ENCODE measurements around the gene KIRREL3. TPM values are rescaled to one million over a fixed set of nuclear protein-coding genes. Genes with fewer than 3 reads are reported as not detected.
A peak's percentile ranks its signal among the peaks of the same experiment; 100 is the strongest.

KIRREL3 gene
- total and polyA plus RNA-seq, 9 donors = 0.25 to 5.3 (median 0.48) TPM

DNA sequence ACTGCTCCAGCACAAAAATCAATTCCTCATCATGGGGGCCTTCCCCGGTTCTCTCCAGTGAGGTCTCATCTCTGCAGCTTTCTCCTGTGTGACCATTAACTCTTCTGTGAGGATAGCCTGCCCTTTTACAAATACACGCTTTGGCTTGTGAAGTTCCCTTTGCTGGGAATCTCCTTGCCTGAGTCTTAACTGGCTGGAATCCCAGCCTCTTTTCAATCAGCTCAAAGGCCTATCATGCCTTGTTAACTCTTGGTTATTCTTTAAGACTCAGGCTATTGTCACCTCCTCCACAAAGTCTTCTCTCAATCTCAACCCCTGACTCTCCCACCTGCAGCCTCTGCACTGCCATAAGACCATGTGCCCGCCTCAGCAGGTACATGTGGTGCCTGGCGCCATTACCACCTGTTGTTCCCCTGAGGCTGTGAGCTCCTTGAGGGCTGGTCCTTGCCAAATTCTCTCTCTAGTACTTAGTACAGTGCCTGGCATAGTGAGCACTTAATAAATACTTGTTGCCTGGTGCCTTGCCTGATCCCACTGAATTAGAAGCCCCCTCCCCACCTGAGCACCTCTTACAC is 516.9 kb downstream of the KIRREL3 start:
- TF ChIP-seq EP300 (IDR thresholded peaks at IDR 0.05) (no peak), POLR2A (IDR thresholded peaks at IDR 0.05) (no peak)
- TF ChIP-seq, protein P1, sequence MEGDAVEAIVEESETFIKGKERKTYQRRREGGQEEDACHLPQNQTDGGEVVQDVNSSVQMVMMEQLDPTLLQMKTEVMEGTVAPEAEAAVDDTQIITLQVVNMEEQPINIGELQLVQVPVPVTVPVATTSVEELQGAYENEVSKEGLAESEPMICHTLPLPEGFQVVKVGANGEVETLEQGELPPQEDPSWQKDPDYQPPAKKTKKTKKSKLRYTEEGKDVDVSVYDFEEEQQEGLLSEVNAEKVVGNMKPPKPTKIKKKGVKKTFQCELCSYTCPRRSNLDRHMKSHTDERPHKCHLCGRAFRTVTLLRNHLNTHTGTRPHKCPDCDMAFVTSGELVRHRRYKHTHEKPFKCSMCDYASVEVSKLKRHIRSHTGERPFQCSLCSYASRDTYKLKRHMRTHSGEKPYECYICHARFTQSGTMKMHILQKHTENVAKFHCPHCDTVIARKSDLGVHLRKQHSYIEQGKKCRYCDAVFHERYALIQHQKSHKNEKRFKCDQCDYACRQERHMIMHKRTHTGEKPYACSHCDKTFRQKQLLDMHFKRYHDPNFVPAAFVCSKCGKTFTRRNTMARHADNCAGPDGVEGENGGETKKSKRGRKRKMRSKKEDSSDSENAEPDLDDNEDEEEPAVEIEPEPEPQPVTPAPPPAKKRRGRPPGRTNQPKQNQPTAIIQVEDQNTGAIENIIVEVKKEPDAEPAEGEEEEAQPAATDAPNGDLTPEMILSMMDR (IDR thresholded peaks at IDR 0.05) = no peak
- H3K27me3 ChIP-seq = no peaks in the 10 kb centered on the region
- DNase-seq = peak in 1 of 5 donors; percentile 12
- intact Hi-C loops (cut with DNase I) = loop anchor here in 2 of 4 donors (5.0 kb wide), 3 partner anchors 36 to 171 kb away; no protein-coding TSS in a partner anchor
- no peaks in the 10 kb centered on the region for H3K36me3 ChIP-seq
- no peaks in the 10 kb centered on the region for H3K9me3 ChIP-seq
- WGBS, 3 donors = 79 to 92% (median 87%) methylated on average over 4 of the region's 4 CpGs
- no peak overlapping the region for H3K4me3 ChIP-seq
- H3K4me1 ChIP-seq (ENCODE audit: insufficient read depth) = no peaks in the 10 kb centered on the region
- H3K27ac ChIP-seq = no peak overlapping the region

DNA sequence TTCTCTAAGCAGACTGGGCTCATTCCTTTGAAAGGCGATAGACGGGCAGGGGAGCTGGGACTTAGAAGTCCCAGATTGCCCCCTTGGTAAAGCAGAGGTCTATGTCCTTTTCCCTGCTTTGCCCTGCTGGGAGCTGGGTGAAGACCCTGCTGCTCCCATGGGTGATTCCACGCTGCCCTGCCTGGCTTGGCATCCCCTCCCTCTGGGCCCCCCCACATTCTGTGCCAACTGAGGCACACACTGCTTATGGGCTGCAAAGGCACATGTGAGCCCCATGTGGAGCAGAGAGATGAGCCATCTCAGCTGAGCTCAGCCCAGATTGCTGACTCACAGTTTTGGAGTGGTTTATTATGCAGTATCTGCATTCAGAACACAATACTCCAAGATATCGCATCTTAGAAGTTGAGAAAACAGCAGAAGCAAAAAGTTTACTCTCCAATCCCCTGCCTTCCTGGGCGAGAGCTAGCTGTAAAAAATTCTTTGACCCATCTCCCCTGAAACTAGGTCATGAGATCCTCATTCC is 517.9 kb downstream of the KIRREL3 start:
- 86 to 87% (median 87%) methylated on average over 5 of the region's 5 CpGs for WGBS, 3 donors
- intact Hi-C loops (cut with DNase I) = loop anchor here in 2 of 4 donors (5.0 kb wide), 3 partner anchors 35 to 170 kb away; no protein-coding TSS in a partner anchor

DNA sequence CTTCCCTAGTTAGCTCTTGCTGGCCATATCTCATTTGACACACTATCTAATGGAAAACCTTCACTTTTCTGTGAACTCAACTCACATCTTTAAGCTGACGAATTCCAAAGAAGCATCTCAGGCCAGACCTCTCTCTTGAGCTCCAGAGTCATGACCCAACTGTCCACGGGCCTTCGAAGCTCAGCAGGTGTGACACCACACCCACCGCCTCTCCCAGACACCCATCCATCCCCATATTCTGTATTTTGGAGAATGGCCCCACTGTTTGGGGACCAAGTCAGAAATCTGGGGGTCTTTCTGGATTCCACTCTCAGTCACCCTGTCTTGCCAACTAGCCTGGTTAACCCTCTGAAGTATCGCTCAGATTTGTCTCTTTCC is 519.3 kb downstream of the KIRREL3 start:
- H3K36me3 ChIP-seq = no peaks in the 10 kb centered on the region

More for the DNA sequence above, 517.9 kb downstream of the KIRREL3 start:
- Histone ChIP-seq H3K4me1 (ENCODE audit: insufficient read depth) (no peaks in the 10 kb centered on the region), H3K9me3 (no peaks in the 10 kb centered on the region), H3K27ac (no peak overlapping the region), H3K27me3 (no peaks in the 10 kb centered on the region), H3K4me3 (no peak overlapping the region), H3K36me3 (no peaks in the 10 kb centered on the region)
- peak in 1 of 5 donors; percentile 25 for DNase-seq
- TF ChIP-seq, protein P1 (IDR thresholded peaks at IDR 0.05) = no peak

DNA sequence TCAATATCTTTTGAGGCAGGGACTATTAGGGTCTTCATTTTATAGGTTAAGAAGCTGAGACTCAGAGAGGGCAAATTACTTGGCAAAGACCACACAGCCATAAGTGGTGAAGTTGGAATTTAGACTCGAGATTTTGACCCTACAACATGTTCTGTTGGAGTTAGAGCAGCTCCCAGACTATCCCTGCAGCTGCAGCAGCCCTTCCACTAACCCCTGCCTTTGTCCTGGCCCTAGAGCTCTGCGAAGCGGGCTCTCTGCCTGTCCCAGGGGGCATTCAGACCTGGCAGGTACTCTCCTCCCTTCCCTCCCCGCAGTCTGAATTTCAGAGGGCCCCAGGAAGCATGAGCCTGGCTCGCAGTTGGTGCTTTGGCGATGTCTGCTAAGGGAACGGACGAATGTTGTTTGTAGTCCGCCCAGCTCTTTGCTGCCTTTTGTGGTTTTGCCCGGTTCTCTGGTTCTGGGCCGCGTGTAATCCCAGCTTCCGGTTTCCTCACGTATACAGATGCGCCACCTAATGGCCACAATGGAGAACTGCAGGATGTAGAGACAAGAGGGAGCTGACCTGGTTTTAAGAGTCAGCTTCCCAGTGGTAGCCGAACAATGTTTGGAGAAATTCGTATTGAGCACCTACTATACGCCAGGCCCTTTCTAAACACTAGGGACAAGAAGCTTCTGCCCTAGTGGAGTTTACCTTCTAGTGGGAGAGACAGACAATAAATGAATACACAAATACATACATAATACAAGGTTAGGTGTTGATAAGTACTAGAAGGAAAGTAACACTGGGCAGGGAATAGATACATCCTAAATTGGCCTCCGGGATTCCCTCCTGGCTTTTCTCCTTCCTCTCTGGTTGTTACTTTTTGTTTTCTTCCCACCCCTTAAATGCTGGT is 519.9 kb downstream of the KIRREL3 start:
- Histone ChIP-seq H3K27me3 (no peaks in the 10 kb centered on the region), H3K36me3 (no peaks in the 10 kb centered on the region), H3K9me3 (no peaks in the 10 kb centered on the region), H3K4me3 (no peak overlapping the region), H3K27ac (peak overlapping the region; percentile 14 to 60), H3K4me1 (ENCODE audit: insufficient read depth) (peaks cover 1% of the 10 kb centered on the region)
- TF ChIP-seq, protein P1 (IDR thresholded peaks at IDR 0.05) = peak; percentile 93 to 97 (median 96)
- TF ChIP-seq EP300 (IDR thresholded peaks at IDR 0.05) = no peak
- peak; percentile 81 to 90 (median 85) for DNase-seq
- intact Hi-C loops (cut with DNase I) = loop anchor here in 3 of 4 donors (1.0 to 5.0 kb wide), 5 partner anchors 33 to 172 kb away; no protein-coding TSS in a partner anchor
- 4 to 5% (median 4%) methylated on average over 19 of the region's 19 CpGs for WGBS, 3 donors

More for the DNA sequence above, 519.3 kb downstream of the KIRREL3 start:
- intact Hi-C loops (cut with DNase I) = loop anchor here in 3 of 4 donors (2.0 to 5.0 kb wide), 4 partner anchors 34 to 172 kb away; no protein-coding TSS in a partner anchor
- no peak for TF ChIP-seq POLR2A (IDR thresholded peaks at IDR 0.05)
- TF ChIP-seq EP300 (IDR thresholded peaks at IDR 0.05) = no peak
- TF ChIP-seq, protein P1 (IDR thresholded peaks at IDR 0.05) = no peak
- Histone ChIP-seq H3K27ac (no peak overlapping the region), H3K27me3 (no peaks in the 10 kb centered on the region), H3K4me3 (no peak overlapping the region), H3K4me1 (ENCODE audit: insufficient read depth) (no peaks in the 10 kb centered on the region), H3K9me3 (no peaks in the 10 kb centered on the region)
- DNase-seq = peak in 2 of 5 donors; percentile 6 to 18
- 76 to 77% (median 76%) methylated on average over 5 of the region's 5 CpGs for WGBS, 3 donors

All from ovary (tissue), 9 donors.